Cardiac fibroblast (primary cell): Measurements from ENCODE around the gene CPEB1.

Experiments
- DNase-seq, 2 donors: peaks; one replicate each; pipeline versions ENCODE4 v3.0.0 to v3.0.0-alpha.2; 2010; ENCODE audit warnings: low read depth in 2 of 2
- H3K4me3 ChIP-seq, 2 donors: replicated peaks in 1 of 2; 1 replicate in 1 of 2; 2 replicates in 1 of 2; pipeline ENCODE4 v1.5.1; 2011; ENCODE audit warnings: low read depth in 2 of 2, low read length in 2 of 2, mild to moderate bottlenecking in 2 of 2, moderate library complexity in 1 of 2
- CTCF ChIP-seq: IDR thresholded peaks from one replicate; pipeline ENCODE4 v1.5.1; 2011; ENCODE audit warnings: low read depth, mild to moderate bottlenecking, low read length, inconsistent platforms

CPEB1 gene

GRCh38 chr15:82662641-82663040 is 15.5 kb upstream of the CPEB1 start:
- DNase-seq: no peak
- no peak overlapping the region for H3K4me3 ChIP-seq
- TF ChIP-seq CTCF: no peak

GRCh38 chr15:82660378-82660777 is 13.2 kb upstream of the CPEB1 start:
- no peak overlapping the region for H3K4me3 ChIP-seq
- TF ChIP-seq CTCF: no peak
- DNase-seq: no peak

- no peak for DNase-seq
Observed at GRCh38 chr15:82656641-82657266, 9.6 kb upstream of the CPEB1 start.

GRCh38 chr15:82655606-82656005 is 8.4 kb upstream of the CPEB1 start:
- no peak overlapping the region for H3K4me3 ChIP-seq
- no peak for TF ChIP-seq CTCF
- DNase-seq: no peak

More at GRCh38 chr15:82656641-82657266, 9.6 kb upstream of the CPEB1 start:
- no peak overlapping the region for H3K4me3 ChIP-seq
- TF ChIP-seq CTCF: no peak

GRCh38 chr15:82653483-82654168 is 6.5 kb upstream of the CPEB1 start:
- DNase-seq: no peak
- no peak for TF ChIP-seq CTCF
- no peak overlapping the region for H3K4me3 ChIP-seq

GRCh38 chr15:82651708-82652107 is 4.5 kb upstream of the CPEB1 start:
- no peak for DNase-seq
- no peak overlapping the region for H3K4me3 ChIP-seq
- TF ChIP-seq CTCF: no peak
